DND-41 (cell line): ENCODE results near the gene SETBP1.

Source experiments
- EZH2 ChIP-seq: IDR thresholded peaks from 3 replicates; pipeline ENCODE4 v1.6.1; 2012; ENCODE audit warnings: borderline replicate concordance, low read depth, mild to moderate bottlenecking, moderate library complexity, low read length, inconsistent platforms; ENCODE audit not compliant: severe bottlenecking
- TF ChIP-seq, protein P1 (sequence below): IDR thresholded peaks from 2 replicates; pipeline ENCODE4 v1.5.1; 2012; ENCODE audit warnings: borderline replicate concordance, low read length, moderate library complexity, mild to moderate bottlenecking; ENCODE audit not compliant: poor library complexity, severe bottlenecking; ENCODE audit errors: extremely low read depth

DNA sequence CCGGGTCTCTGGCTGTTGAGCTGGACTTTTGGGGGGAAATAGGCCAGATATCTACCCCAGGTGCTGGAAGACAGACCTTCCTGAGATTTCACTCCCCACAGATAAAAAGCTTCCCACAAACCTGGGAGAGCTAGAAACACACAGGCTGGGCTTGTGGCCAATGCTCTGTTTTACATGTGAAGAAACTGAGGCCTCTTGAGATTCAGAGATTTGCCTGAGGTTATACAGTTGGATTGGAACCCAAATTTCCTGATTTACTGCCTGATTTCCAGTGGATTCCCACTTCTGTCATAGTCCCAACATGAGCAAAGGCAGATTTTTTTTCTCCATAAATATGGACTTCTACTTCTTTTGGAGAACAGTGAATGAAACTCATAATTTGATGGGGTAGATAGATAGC, 360.2 kb downstream of the SETBP1 start:
- TF ChIP-seq, protein P1, sequence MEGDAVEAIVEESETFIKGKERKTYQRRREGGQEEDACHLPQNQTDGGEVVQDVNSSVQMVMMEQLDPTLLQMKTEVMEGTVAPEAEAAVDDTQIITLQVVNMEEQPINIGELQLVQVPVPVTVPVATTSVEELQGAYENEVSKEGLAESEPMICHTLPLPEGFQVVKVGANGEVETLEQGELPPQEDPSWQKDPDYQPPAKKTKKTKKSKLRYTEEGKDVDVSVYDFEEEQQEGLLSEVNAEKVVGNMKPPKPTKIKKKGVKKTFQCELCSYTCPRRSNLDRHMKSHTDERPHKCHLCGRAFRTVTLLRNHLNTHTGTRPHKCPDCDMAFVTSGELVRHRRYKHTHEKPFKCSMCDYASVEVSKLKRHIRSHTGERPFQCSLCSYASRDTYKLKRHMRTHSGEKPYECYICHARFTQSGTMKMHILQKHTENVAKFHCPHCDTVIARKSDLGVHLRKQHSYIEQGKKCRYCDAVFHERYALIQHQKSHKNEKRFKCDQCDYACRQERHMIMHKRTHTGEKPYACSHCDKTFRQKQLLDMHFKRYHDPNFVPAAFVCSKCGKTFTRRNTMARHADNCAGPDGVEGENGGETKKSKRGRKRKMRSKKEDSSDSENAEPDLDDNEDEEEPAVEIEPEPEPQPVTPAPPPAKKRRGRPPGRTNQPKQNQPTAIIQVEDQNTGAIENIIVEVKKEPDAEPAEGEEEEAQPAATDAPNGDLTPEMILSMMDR, result no peak
- TF ChIP-seq EZH2, result no peak
